ENCODE data around the gene ZNF324.
"Not testable (repeated sequence)": the region's sequence is repeated elsewhere in the genome, so short reads cannot be mapped to it uniquely, and the experiment has no call there.

ZNF324 gene

DNA sequence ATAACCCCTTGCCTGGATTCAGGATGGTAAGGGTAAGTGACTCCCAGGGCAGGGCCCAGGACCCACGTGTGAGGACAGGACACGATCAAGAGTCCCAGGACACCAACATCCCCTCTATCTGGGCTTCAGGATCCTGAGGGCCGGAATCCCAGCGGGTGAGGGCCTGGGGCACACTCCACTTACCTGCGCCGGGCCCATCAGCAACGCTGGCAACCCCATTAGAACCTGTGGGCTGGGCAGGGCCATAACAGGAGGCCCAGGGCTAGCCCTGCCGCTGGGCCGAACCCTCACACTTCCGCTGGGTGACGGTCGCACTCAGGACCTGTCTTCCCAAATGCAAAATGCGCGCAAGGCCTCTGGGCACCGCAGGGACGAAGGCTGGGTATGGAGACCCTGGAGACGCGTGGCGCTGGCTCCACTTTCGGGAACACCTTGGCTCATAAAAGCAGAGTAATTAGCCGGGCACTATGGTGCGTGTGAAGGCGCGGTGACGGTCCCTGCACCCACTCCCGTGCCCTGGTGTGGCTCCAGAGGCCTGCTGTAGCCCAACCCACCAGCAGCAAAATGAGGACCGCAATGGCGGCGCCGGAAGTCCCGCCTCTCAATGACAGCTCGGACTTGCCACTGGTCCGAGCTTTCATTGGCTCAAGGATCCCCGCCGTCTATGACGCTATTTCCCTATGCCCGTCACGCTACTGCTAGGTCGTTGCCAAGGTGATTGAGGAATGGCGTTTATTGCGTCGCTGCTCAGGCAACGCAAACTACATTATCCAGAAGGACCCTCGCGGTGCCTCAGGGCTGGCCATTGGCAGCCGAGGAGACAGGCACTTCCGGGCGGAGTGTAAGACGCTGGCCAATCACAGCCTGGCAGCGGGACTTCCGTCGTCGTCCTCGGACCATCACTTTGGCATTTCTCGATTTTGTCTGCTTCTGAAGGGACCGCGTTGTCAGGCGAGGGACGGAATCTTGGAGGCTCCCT, 27.0 kb upstream of the ZNF324 start, which contains the start of gene ZNF132:
Gene ZNF132, minus strand, starts transcription at position 578 of the 979 bp plus-strand sequence. Its CDS starts 332 bp downstream, at position 246.
- Histone ChIP-seq H3K9ac (ENCODE audit: low read length) (no peak within 1 kb of the TSS), H3K79me2 (ENCODE audit: low read length) (no peaks in the 10 kb centered on the region), H3K4me2 (ENCODE audit: low read length) (no peak within 1 kb of the TSS), H3K9me3 (ENCODE audit: insufficient read depth, low read length) (no peaks in the 10 kb centered on the region), H3K27ac (ENCODE audit: low read length) (no peak within 1 kb of the TSS), H3K4me1 (ENCODE audit: low read length) (no peaks in the 10 kb centered on the region; the same call in 1 of the 2 replicates), H2AFZ (ENCODE audit: low read depth, low read length) (no peak within 1 kb of the TSS), H3K4me3 (ENCODE audit: low read length) (no peak within 1 kb of the TSS), H4K20me1 (ENCODE audit: insufficient read depth, low read length) (no peaks in the 10 kb centered on the region), H3K27me3 (ENCODE audit: low read depth, low read length) (no peaks in the 10 kb centered on the region), H3K36me3 (replicated peaks; ENCODE audit: low read depth, low read length) (peaks cover under 1% of the 10 kb centered on the region)
- TF ChIP-seq, protein P1, sequence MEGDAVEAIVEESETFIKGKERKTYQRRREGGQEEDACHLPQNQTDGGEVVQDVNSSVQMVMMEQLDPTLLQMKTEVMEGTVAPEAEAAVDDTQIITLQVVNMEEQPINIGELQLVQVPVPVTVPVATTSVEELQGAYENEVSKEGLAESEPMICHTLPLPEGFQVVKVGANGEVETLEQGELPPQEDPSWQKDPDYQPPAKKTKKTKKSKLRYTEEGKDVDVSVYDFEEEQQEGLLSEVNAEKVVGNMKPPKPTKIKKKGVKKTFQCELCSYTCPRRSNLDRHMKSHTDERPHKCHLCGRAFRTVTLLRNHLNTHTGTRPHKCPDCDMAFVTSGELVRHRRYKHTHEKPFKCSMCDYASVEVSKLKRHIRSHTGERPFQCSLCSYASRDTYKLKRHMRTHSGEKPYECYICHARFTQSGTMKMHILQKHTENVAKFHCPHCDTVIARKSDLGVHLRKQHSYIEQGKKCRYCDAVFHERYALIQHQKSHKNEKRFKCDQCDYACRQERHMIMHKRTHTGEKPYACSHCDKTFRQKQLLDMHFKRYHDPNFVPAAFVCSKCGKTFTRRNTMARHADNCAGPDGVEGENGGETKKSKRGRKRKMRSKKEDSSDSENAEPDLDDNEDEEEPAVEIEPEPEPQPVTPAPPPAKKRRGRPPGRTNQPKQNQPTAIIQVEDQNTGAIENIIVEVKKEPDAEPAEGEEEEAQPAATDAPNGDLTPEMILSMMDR (IDR thresholded peaks at IDR 0.05; ENCODE audit: low read depth, low read length), result no peak
- TF ChIP-seq EZH2phosphoT487 (IDR thresholded peaks at IDR 0.05; ENCODE audit: low read depth), result no peak

DNA sequence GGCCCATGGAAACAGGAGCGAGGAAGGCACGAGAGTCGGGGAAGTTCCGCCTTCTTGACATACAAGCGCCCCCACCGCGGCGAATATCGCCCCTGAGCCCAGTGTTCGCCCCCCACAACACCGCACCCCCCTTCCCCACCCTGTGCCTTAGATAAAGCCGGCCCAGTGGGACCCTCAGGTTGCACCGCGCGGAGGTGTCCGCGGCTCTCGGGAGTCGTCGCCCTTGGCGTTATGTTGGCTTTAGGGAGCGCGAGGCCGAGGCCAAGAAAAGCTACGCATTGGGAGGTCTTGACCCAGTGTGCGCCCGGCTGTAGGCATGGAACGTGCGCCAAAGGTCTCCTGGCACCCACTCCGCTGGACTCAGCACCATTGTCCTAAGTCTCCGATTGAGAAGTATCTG, 26.3 kb upstream of the ZNF324 start:
- no peak overlapping the region for H3K4me3 ChIP-seq (ENCODE audit: low read length)
- H4K20me1 ChIP-seq (ENCODE audit: insufficient read depth, low read length), result no peaks in the 10 kb centered on the region
- no peak overlapping the region for H3K9ac ChIP-seq (ENCODE audit: low read length)

DNA sequence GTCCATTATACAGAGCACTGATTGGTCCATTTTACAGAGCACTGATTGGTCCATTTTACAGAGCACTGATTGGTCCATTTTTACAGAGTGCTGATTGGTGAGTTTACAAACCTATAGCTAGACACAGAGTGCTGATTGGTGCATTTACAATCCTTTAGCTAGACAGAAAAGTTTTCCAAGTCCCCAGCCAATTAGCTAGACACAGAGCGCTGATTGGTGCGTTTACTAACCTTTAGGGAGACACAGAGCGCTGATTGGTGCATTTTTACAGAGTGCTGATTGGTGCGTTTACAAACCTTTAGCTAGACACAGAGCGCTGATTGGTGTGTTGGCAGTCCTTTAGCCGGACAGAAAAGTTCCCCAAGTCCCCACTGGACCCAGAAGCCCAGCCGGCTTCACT, 23.9 kb upstream of the ZNF324 start:
- not testable (repeated sequence) for H2AFZ ChIP-seq (ENCODE audit: low read depth, low read length); H3K36me3 ChIP-seq (replicated peaks; ENCODE audit: low read depth, low read length); H3K9me3 ChIP-seq (ENCODE audit: insufficient read depth, low read length); H3K79me2 ChIP-seq (ENCODE audit: low read length); H3K27me3 ChIP-seq (ENCODE audit: low read depth, low read length); H3K4me2 ChIP-seq (ENCODE audit: low read length); H3K9ac ChIP-seq (ENCODE audit: low read length); H3K4me3 ChIP-seq (ENCODE audit: low read length); H4K20me1 ChIP-seq (ENCODE audit: insufficient read depth, low read length); H3K4me1 ChIP-seq (ENCODE audit: low read length); H3K27ac ChIP-seq (ENCODE audit: low read length)

More for the DNA sequence above, 26.3 kb upstream of the ZNF324 start:
- Histone ChIP-seq H3K27ac (ENCODE audit: low read length) (no peak overlapping the region), H3K4me1 (ENCODE audit: low read length) (no peaks in the 10 kb centered on the region; the same call in 1 of the 2 replicates), H3K36me3 (replicated peaks; ENCODE audit: low read depth, low read length) (no peaks in the 10 kb centered on the region), H3K9me3 (ENCODE audit: insufficient read depth, low read length) (no peaks in the 10 kb centered on the region), H3K4me2 (ENCODE audit: low read length) (no peak overlapping the region), H3K27me3 (ENCODE audit: low read depth, low read length) (no peaks in the 10 kb centered on the region), H3K79me2 (ENCODE audit: low read length) (no peaks in the 10 kb centered on the region), H2AFZ (ENCODE audit: low read depth, low read length) (no peak overlapping the region)
- no peak for TF ChIP-seq EZH2phosphoT487 (IDR thresholded peaks at IDR 0.05; ENCODE audit: low read depth)
- TF ChIP-seq, protein P1 (IDR thresholded peaks at IDR 0.05; ENCODE audit: low read depth, low read length), result no peak

DNA sequence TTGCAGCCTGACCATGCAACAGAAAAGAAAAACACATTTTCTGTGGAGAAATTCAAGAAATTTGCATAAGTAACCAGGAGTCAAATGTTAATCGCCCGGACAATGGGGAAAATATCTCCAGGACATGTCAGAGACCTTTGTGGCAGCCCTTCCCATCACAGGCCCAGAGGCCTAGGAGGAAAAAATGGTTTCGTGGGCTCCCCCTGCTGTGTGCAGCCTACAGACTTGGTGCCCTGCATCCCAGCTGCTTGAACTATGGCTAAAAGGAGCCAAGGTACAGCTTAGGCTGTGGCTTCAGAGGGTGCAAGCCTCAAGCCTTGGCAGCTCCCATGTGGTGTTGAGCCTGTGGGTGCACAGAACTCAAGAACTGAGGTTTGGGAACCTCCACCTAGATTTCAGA, 18.0 kb upstream of the ZNF324 start:
- H3K9me3 ChIP-seq (ENCODE audit: insufficient read depth, low read length), result peaks cover 13% of the 10 kb centered on the region
- H3K27me3 ChIP-seq (ENCODE audit: low read depth, low read length); H3K4me2 ChIP-seq (ENCODE audit: low read length); H4K20me1 ChIP-seq (ENCODE audit: insufficient read depth, low read length); H3K9ac ChIP-seq (ENCODE audit: low read length); H2AFZ ChIP-seq (ENCODE audit: low read depth, low read length); H3K4me1 ChIP-seq (ENCODE audit: low read length); H3K79me2 ChIP-seq (ENCODE audit: low read length); H3K27ac ChIP-seq (ENCODE audit: low read length); H3K36me3 ChIP-seq (replicated peaks; ENCODE audit: low read depth, low read length); H3K4me3 ChIP-seq (ENCODE audit: low read length): not testable (repeated sequence)

DNA sequence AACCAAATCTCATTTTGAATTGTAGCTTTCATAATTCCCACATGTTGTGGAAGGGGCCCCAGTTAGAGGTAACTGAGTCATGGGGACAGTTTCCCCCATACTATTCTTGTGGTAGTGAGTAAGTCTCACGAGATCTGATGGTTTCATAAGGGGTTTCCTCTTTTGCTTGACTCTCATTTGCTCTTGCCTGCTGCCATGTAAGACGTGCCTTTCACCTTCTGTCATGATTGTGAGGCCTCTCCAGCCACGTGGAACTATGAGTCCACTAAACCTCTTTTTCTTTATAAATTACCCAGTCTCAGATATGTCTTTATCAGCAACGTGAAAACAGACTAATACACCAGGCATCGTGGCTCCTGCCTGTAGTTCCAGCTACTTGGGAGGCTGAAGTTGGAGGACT, 16.9 kb upstream of the ZNF324 start:
- H2AFZ ChIP-seq (ENCODE audit: low read depth, low read length); H3K4me3 ChIP-seq (ENCODE audit: low read length); H3K27me3 ChIP-seq (ENCODE audit: low read depth, low read length); H3K36me3 ChIP-seq (replicated peaks; ENCODE audit: low read depth, low read length); H3K4me1 ChIP-seq (ENCODE audit: low read length); H3K79me2 ChIP-seq (ENCODE audit: low read length); H4K20me1 ChIP-seq (ENCODE audit: insufficient read depth, low read length); H3K9ac ChIP-seq (ENCODE audit: low read length); H3K27ac ChIP-seq (ENCODE audit: low read length); H3K4me2 ChIP-seq (ENCODE audit: low read length): not testable (repeated sequence)
- peaks cover 13% of the 10 kb centered on the region for H3K9me3 ChIP-seq (ENCODE audit: insufficient read depth, low read length)

Data from OCI-LY3 (cell line).